GM13977 (cell line): Measurements from ENCODE around the gene GSN.
"Not testable (repeated sequence)": the region's sequence is repeated elsewhere in the genome, so short reads cannot be mapped to it uniquely, and the experiment has no call there.

Experiments
- DNase-seq: peaks from one replicate; pipeline ENCODE4 v3.0.0; 2012; ENCODE audit warnings: low spot score
- CTCF ChIP-seq: IDR thresholded peaks from 2 replicates; pipeline ENCODE4 v1.5.1; 2012; ENCODE audit warnings: mild to moderate bottlenecking, control low read depth; ENCODE audit not compliant: insufficient read depth; ENCODE audit errors: extremely low read depth, missing control alignments
- in situ Hi-C: fragments of 300-500 bp; cut with MboI; formaldehyde crosslinking; loops from one replicate; pipeline ENCODE4 v1.12.0; 2022; ENCODE audit warnings: low sequenced_read_pairs, low pct_unique_long_range_greater_than_20kb, mixed read lengths, inconsistent platforms; ENCODE audit not compliant: unreplicated experiment

Gene GSN

GRCh38 chr9:121289772-121290370, 21.9 kb downstream of the GSN start:
- no peak for DNase-seq
- in situ Hi-C loops, result no loop called here
- no peak for TF ChIP-seq CTCF

- in situ Hi-C loops, DNase-seq: not testable (repeated sequence)
These were observed 23.6 kb downstream of the GSN start for GRCh38 chr9:121291536-121291935.

DNA sequence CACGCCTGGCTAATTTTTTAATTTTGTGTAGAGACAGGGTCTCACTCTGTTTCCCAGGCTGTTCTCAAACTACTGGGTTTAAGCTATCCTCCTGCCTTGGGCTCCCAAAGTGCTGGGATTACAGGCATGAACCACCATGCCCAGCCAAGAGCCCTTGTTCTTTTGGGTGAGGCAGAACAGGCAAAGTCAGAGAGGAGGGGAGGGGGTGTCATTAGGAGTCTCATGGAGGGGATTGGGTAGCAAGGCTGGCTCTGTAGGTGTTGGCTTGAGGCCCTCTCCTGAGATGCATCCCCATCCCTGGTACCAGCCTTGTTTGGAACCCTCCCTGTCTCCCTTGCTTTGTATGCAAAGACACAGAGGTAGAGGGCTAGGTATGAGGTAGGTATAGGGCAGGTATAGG, 24.1 kb downstream of the GSN start:
- in situ Hi-C loops, result no loop called here

DNA sequence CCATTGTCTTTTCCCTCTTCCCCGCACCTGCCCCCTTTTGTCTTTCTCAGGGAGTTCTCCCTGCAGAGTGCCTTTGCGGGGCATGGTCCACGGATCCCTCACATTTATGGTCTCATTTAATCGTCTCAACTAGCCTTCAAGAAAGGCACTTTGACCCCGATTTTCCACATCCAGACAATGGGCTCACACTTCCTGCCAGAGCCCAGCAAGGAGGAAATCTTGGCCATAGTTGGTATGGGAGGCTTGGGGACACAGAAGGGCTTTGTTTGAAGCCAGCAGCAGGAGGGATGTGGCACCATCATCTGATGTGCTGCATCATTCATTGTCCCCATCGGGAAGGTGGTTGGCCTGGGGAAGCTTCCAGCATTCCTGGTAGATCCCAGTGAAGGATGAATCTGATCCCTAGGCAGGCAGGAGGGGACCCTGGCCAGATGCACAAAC, 24.9 kb downstream of the GSN start:
- in situ Hi-C loops, result no loop called here
- TF ChIP-seq CTCF, result no peak
- no peak for DNase-seq

More for the DNA sequence above, 24.1 kb downstream of the GSN start:
- no peak for DNase-seq
- no peak for TF ChIP-seq CTCF

GRCh38 chr9:121294151-121294743, 26.3 kb downstream of the GSN start:
- in situ Hi-C loops, result no loop called here
- TF ChIP-seq CTCF, result no peak
- no peak for DNase-seq

DNA sequence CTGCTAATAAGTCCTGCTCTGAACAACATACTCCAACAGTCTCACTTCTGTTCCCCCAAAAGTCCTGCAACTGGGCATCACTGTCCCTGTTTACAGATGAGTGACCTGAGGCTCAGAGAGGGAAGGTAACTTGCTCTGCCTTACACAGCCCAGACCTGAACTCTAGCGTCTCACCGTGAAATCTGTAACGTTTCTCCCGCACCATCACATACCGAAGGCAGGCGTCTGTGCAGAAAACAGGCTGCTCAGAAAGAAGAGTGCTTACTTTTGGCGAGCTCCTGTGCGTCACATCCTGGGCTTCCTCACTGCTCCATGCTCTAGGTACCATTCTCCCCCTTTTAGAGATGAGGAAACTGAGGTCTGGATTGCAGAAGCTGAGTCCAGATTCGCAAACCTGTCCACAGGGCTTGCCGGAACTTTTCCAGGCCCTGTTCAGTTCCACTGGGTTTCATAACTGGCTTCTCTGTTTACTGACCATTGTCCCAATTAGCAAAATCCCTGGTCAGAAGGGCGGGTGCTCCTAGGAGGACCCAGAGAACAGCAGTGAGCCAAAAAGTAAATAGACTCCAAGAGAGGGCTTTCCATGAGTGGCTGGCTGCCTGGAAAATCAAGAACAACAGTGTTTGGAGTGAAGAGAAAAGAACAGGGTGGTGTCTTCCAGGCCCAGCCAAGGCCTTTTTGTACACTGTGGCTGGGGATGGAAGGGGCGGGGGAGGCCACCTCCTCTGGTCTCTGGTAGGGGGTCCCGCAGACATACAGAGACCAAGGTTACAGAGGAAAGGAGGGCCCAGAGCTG, 27.1 kb downstream of the GSN start:
- in situ Hi-C loops, result no loop called here
- TF ChIP-seq CTCF, result no peak
- no peak for DNase-seq

DNA sequence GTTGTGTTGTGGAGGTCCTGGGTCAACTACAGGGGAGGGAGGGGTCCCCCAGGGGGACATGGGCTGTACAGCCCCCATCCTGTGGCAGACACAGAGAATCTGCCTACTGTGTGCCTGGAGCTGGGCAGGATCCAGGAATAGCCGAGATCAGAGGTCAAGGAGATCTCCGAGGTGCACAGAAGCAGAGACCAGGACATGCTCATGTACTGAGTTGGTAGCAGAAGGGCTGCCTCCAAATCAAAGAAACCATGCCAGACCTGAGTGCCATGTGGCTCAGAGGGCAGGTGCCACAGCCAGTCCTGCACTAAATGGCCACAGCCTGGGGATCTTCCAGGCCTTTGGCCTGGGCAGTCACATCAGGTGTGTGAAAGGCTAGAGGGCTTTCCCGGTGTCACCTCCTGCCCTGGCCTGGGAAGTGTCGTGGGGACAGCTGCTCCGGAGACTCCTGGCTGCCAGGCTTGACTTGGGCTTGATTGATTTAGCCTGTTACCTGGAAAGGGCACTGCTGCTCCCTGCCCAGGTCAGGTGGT, 27.8 kb downstream of the GSN start:
- TF ChIP-seq CTCF, result no peak
- no peak for DNase-seq
- in situ Hi-C loops, result no loop called here
